Natural killer cell treated with Interleukin-12 subunit alpha and Interleukin-12 subunit beta and Interleukin-15 and Interleukin-18, amount 100 ng/mL, for 72 hours (primary cell): ENCODE measurements around the gene NFAM1. TPM values are rescaled to one million over a fixed set of nuclear protein-coding genes. Genes with fewer than 3 reads are reported as not detected.

Experiments used
- ATAC-seq, 2 donors: fragments of 150-1000 bp; cut with Tn5 transposase in 1 of 2; sonication (Bioruptor Pico), chemical (Tn5 transposase) in 1 of 2; 2 replicates each; pipeline ENCODE4 v1.10.0; 2021
- DNase-seq: peaks from one replicate; pipeline ENCODE4 v3.0.0; 2022; ENCODE audit warnings: low spot score
- H3K27ac Mint-ChIP-seq, 2 donors: 1 replicate in 1 of 2; 2 replicates in 1 of 2; pipeline ENCODE4 v1.8.0; 2022; ENCODE audit warnings: mixed read lengths in 2 of 2, mild to moderate bottlenecking in 1 of 2, moderate library complexity in 1 of 2
- H3K27me3 Mint-ChIP-seq, 2 donors: 1 replicate in 1 of 2; 2 replicates in 1 of 2; pipeline ENCODE4 v1.8.0; 2022; ENCODE audit warnings: mixed read lengths in 2 of 2
- H3K36me3 Mint-ChIP-seq: one replicate; pipeline ENCODE4 v1.8.0; 2022; ENCODE audit warnings: mixed read lengths
- H3K4me1 Mint-ChIP-seq, 2 donors: 1 replicate in 1 of 2; 2 replicates in 1 of 2; pipeline ENCODE4 v1.8.0; 2022; ENCODE audit warnings: low read depth in 2 of 2, mixed read lengths in 2 of 2, mild to moderate bottlenecking in 1 of 2
- H3K4me3 Mint-ChIP-seq: one replicate; pipeline ENCODE4 v1.8.0; 2022; ENCODE audit warnings: mixed read lengths
- H3K9me3 Mint-ChIP-seq: 2 replicates; pipeline ENCODE4 v1.8.0; 2022; ENCODE audit warnings: mixed read lengths
- total RNA-seq, 2 donors: library from RNA; stranded (reverse); gene quantifications; one replicate each; pipeline ENCODE4 v1.2.3, GENCODE V29; 2022

The NFAM1 gene
- total RNA-seq, 2 donors from 2014 or later = 0.19 to 0.47 TPM

DNA sequence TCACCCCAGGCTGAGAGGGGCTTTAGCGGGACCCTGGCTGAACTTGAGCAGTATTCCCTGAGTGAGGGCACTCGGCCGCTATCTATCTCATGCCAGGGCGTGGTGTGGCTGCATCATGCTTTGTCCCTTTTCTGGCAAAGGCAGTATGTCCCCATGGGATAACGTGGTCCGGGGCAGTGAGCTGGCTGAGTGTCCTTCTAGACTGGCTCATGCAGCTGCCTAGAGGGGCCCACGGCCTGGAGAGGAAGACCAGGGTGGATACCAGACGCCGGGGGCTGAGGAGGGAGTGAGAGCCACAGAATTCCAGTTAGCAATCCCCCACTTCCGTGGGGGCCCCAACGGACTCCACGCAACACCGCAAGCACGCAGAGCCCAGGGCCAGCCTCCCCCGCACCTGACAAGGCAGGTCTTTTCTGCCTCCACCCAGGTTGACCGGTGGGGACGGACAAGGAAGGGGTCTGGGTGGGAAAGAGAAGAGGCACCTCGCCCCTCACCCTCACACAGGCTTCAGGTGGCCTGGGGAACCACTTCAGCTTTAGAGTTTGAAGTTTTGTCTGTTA is 15.5 kb downstream of the NFAM1 start:
- no peak overlapping the region for H3K27ac Mint-ChIP-seq
- no peaks in the 10 kb centered on the region for H3K4me1 Mint-ChIP-seq
- no peaks in the 10 kb centered on the region for H3K9me3 Mint-ChIP-seq
- peaks cover 0 to 4% of the 10 kb centered on the region in 2 donors for H3K27me3 Mint-ChIP-seq
- no peaks in the 10 kb centered on the region for H3K36me3 Mint-ChIP-seq
- no peak overlapping the region for H3K4me3 Mint-ChIP-seq
- DNase-seq = no peak
- no peak for ATAC-seq

- Mint-ChIP-seq H3K27me3 (peaks cover 0 to 4% of the 10 kb centered on the region in 2 donors), H3K4me3 (no peak overlapping the region), H3K4me1 (no peaks in the 10 kb centered on the region), H3K9me3 (no peaks in the 10 kb centered on the region), H3K36me3 (no peaks in the 10 kb centered on the region), H3K27ac (no peak overlapping the region)
- ATAC-seq (no peak), DNase-seq (no peak)
Observed at GRCh38 chr22:42414565-42415303, 17.5 kb downstream of the NFAM1 start.

GRCh38 chr22:42414021-42414420 is 18.2 kb downstream of the NFAM1 start:
- no peaks in the 10 kb centered on the region for H3K9me3 Mint-ChIP-seq
- ATAC-seq (no peak), DNase-seq (no peak)
- peaks cover 0 to 2% of the 10 kb centered on the region in 2 donors for H3K27me3 Mint-ChIP-seq
- no peak overlapping the region for H3K4me3 Mint-ChIP-seq
- no peak overlapping the region for H3K27ac Mint-ChIP-seq
- no peaks in the 10 kb centered on the region for H3K4me1 Mint-ChIP-seq
- no peaks in the 10 kb centered on the region for H3K36me3 Mint-ChIP-seq

DNA sequence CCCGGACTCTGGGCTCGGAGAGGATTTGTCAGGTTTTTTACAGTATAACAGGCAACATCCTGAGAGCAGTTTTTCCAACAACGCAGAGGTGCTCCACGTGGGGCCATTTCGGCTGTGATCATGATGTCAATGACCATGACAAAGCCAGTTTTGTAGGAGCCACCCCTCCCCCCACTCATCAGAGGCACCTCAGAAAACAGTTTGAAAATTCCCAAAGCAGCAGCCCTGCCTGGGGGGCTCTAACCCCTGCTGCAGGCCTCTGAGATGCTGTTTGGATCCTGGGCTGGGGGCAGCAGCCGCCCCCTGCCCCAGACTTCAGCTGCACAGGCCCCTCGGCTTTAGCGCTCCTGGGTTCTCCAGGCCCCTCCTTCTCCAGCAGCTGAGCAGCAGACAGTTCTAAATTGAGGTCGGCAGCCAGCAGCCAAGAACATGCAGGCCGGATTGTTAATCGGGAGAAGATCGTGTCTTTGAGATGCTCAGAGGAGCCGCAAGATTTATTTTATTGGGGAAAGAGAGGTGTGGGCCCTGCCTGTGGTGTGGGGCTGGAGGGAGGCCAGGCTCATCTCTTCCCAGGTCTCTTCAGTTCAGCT is 19.4 kb downstream of the NFAM1 start:
- DNase-seq (no peak), ATAC-seq (no peak)
- Mint-ChIP-seq H3K27ac (no peak overlapping the region), H3K27me3 (peaks cover 0 to 2% of the 10 kb centered on the region in 2 donors), H3K9me3 (no peaks in the 10 kb centered on the region), H3K36me3 (no peaks in the 10 kb centered on the region), H3K4me3 (no peak overlapping the region), H3K4me1 (no peaks in the 10 kb centered on the region)

DNA sequence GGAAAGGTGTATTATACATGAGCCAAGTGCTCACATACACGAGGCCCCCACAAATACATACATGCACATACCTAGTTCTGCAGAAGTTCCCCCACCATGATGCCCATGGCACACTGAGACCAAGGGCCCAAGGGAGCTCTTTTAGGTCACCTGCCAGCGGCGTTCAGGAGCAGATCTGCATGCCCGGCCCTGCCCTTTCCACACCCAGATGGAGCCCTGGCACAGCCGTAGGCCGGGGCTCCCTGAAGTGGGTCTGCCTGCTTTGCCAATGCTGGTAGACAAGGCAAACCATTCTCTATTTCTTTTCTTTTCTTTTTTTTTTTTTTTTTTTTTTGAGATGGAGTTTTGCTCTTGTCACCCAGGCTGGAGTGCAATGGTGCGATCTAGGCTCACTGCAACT is 21.5 kb downstream of the NFAM1 start:
- Mint-ChIP-seq H3K4me3 (no peak overlapping the region), H3K9me3 (no peaks in the 10 kb centered on the region), H3K36me3 (no peaks in the 10 kb centered on the region), H3K4me1 (no peaks in the 10 kb centered on the region), H3K27ac (no peak overlapping the region), H3K27me3 (peaks cover 0 to 7% of the 10 kb centered on the region in 2 donors)
- no peak for DNase-seq
- ATAC-seq = no peak

GRCh38 chr22:42408810-42409529 is 23.2 kb downstream of the NFAM1 start:
- Mint-ChIP-seq H3K27me3 (peaks cover 2 to 7% of the 10 kb centered on the region in 2 donors), H3K4me3 (no peak overlapping the region), H3K9me3 (no peaks in the 10 kb centered on the region), H3K27ac (no peak overlapping the region), H3K4me1 (no peaks in the 10 kb centered on the region), H3K36me3 (no peaks in the 10 kb centered on the region)
- DNase-seq (no peak), ATAC-seq (no peak)

DNA sequence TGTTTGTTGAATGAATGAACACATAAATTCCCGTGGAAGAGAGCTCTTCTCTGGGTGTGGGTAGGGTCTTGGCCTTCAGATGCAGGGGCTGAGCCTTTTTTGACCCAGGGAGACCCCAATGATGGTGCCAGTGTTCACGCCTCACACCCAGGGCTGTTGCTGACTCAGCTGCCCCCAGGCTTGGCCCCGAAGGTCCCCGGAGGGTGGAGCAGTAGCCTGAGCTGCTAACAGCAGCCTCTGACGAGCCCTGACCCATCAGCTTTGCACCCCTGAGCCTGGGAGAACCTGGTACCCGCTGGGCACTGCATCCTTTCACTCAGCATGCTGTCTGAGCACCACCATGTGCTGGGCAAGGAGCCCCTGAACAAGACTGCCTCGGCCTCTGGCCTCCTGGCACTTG is 23.9 kb downstream of the NFAM1 start:
- H3K4me3 Mint-ChIP-seq = no peak overlapping the region
- no peaks in the 10 kb centered on the region for H3K36me3 Mint-ChIP-seq
- H3K27me3 Mint-ChIP-seq = peaks cover 2 to 7% of the 10 kb centered on the region in 2 donors
- H3K4me1 Mint-ChIP-seq = no peaks in the 10 kb centered on the region
- no peak overlapping the region for H3K27ac Mint-ChIP-seq
- H3K9me3 Mint-ChIP-seq = no peaks in the 10 kb centered on the region
- DNase-seq = no peak
- no peak for ATAC-seq

- ATAC-seq (no peak), DNase-seq (no peak)
- Mint-ChIP-seq H3K27me3 (peaks cover 2 to 7% of the 10 kb centered on the region in 2 donors), H3K36me3 (no peaks in the 10 kb centered on the region), H3K9me3 (no peaks in the 10 kb centered on the region), H3K4me1 (no peaks in the 10 kb centered on the region), H3K4me3 (no peak overlapping the region), H3K27ac (no peak overlapping the region)
Observed at GRCh38 chr22:42404266-42404665, 27.9 kb downstream of the NFAM1 start.

GRCh38 chr22:42401535-42402334 is 30.5 kb downstream of the NFAM1 start:
- peaks cover 0 to 5% of the 10 kb centered on the region in 2 donors for H3K4me1 Mint-ChIP-seq
- no peak overlapping the region for H3K27ac Mint-ChIP-seq
- peaks cover 2 to 12% of the 10 kb centered on the region in 2 donors for H3K27me3 Mint-ChIP-seq
- DNase-seq (no peak), ATAC-seq (no peak)
- H3K4me3 Mint-ChIP-seq = no peak overlapping the region
- H3K36me3 Mint-ChIP-seq = no peaks in the 10 kb centered on the region
- no peaks in the 10 kb centered on the region for H3K9me3 Mint-ChIP-seq

DNA sequence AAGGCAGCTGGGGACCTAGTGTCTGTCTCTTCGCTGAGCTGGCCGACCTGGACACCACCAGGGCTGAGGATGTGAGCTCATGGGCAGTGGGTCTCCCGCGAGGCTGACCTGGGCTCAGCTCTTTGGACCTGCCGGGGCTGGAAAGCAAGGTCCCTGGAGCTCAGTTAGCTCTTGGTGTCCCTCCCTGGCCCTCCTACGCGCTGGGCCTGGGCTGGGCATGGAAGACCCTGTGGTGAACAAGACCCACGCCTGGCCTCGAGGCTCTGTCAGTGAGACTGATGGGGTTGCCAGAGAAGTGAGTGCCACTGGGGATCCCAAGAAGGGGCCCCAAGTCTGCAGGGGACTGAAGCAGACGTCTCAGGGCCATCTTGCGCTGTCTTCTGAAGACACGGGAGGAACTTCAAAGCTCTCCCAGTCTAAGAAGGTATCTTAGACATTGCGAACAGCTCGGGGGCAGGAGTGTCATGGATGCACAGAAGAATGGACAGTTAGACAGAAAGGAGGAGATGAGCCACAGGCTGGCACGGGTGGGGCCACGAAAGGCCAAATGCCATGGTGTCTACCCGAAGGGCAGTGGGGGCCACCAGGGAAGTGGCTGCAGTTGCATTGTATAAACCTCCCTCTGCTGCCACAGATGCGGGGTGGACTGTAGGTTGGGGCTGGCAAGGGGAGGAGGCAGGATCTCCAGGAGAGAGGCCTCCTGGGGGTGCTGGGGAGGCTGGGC is 31.2 kb downstream of the NFAM1 start:
- Mint-ChIP-seq H3K4me3 (no peak overlapping the region), H3K9me3 (no peaks in the 10 kb centered on the region), H3K27ac (no peak overlapping the region), H3K36me3 (no peaks in the 10 kb centered on the region), H3K27me3 (peaks cover 2 to 5% of the 10 kb centered on the region in 2 donors), H3K4me1 (peaks cover 0 to 5% of the 10 kb centered on the region in 2 donors)
- ATAC-seq (no peak), DNase-seq (no peak)

- Mint-ChIP-seq H3K27me3 (peaks cover 0 to 5% of the 10 kb centered on the region in 2 donors), H3K36me3 (no peaks in the 10 kb centered on the region), H3K27ac (no peak overlapping the region), H3K4me3 (no peak overlapping the region), H3K4me1 (peaks cover 0 to 5% of the 10 kb centered on the region in 2 donors), H3K9me3 (no peaks in the 10 kb centered on the region)
- DNase-seq (no peak), ATAC-seq (no peak)
Observed at GRCh38 chr22:42399315-42400271, 32.6 kb downstream of the NFAM1 start.
